ENCODE results near the gene MIGA2.
"Not testable (repeated sequence)": the region's sequence is repeated elsewhere in the genome, so short reads cannot be mapped to it uniquely, and the experiment has no call there.

MIGA2 gene

GRCh38 chr9:129021091-129021490 lies 15.3 kb upstream of the MIGA2 start:
- H3K9ac ChIP-seq (ENCODE audit: low read depth, low read length) = no peak overlapping the region
- peaks cover 9% of the 10 kb centered on the region; the same call in 1 of the 2 replicates for H3K4me1 ChIP-seq (ENCODE audit: insufficient read depth, low read length)
- H3K9me3 ChIP-seq (ENCODE audit: control insufficient read depth, insufficient read depth, low read length) = no peaks in the 10 kb centered on the region
- no peaks in the 10 kb centered on the region for H3K36me3 ChIP-seq (ENCODE audit: insufficient read depth, low read length)

GRCh38 chr9:129022037-129022436 lies 14.4 kb upstream of the MIGA2 start:
- H3K36me3 ChIP-seq (ENCODE audit: insufficient read depth, low read length) = no peaks in the 10 kb centered on the region
- peaks cover 9% of the 10 kb centered on the region; the same call in 1 of the 2 replicates for H3K4me1 ChIP-seq (ENCODE audit: insufficient read depth, low read length)
- no peak overlapping the region for H3K9ac ChIP-seq (ENCODE audit: low read depth, low read length)
- H3K9me3 ChIP-seq (ENCODE audit: control insufficient read depth, insufficient read depth, low read length) = no peaks in the 10 kb centered on the region

GRCh38 chr9:129023036-129023907 lies 13.2 kb upstream of the MIGA2 start:
- no peak overlapping the region for H3K9ac ChIP-seq (ENCODE audit: low read depth, low read length)
- no peaks in the 10 kb centered on the region for H3K36me3 ChIP-seq (ENCODE audit: insufficient read depth, low read length)
- H3K9me3 ChIP-seq (ENCODE audit: control insufficient read depth, insufficient read depth, low read length) = no peaks in the 10 kb centered on the region
- H3K4me1 ChIP-seq (ENCODE audit: insufficient read depth, low read length) = peaks cover 11% of the 10 kb centered on the region; the same call in 1 of the 2 replicates

- Histone ChIP-seq H3K9me3 (ENCODE audit: control insufficient read depth, insufficient read depth, low read length) (no peaks in the 10 kb centered on the region), H3K9ac (ENCODE audit: low read depth, low read length) (no peak overlapping the region), H3K4me1 (ENCODE audit: insufficient read depth, low read length) (peaks cover 11% of the 10 kb centered on the region; the same call in 1 of the 2 replicates), H3K36me3 (ENCODE audit: insufficient read depth, low read length) (no peaks in the 10 kb centered on the region)
Observed at GRCh38 chr9:129023908-129024233, 12.6 kb upstream of the MIGA2 start.

GRCh38 chr9:129026442-129027223 lies 9.8 kb upstream of the MIGA2 start:
- Histone ChIP-seq H3K4me1 (ENCODE audit: insufficient read depth, low read length) (peaks cover 11% of the 10 kb centered on the region; the same call in 1 of the 2 replicates), H3K9me3 (ENCODE audit: control insufficient read depth, insufficient read depth, low read length) (no peaks in the 10 kb centered on the region), H3K36me3 (ENCODE audit: insufficient read depth, low read length) (no peaks in the 10 kb centered on the region), H3K9ac (ENCODE audit: low read depth, low read length) (no peak overlapping the region)

GRCh38 chr9:129027224-129027684 lies 9.2 kb upstream of the MIGA2 start:
- no peaks in the 10 kb centered on the region for H3K9me3 ChIP-seq (ENCODE audit: control insufficient read depth, insufficient read depth, low read length)
- no peaks in the 10 kb centered on the region for H3K36me3 ChIP-seq (ENCODE audit: insufficient read depth, low read length)
- H3K9ac ChIP-seq (ENCODE audit: low read depth, low read length) = peak overlapping the region; percentile 69
- H3K4me1 ChIP-seq (ENCODE audit: insufficient read depth, low read length) = peaks cover 11% of the 10 kb centered on the region; the same call in 1 of the 2 replicates

GRCh38 chr9:129027685-129028191 lies 8.7 kb upstream of the MIGA2 start:
- Histone ChIP-seq H3K4me1 (ENCODE audit: insufficient read depth, low read length) (peaks cover 8% of the 10 kb centered on the region; the same call in 1 of the 2 replicates), H3K36me3 (ENCODE audit: insufficient read depth, low read length) (no peaks in the 10 kb centered on the region), H3K9me3 (ENCODE audit: control insufficient read depth, insufficient read depth, low read length) (no peaks in the 10 kb centered on the region), H3K9ac (ENCODE audit: low read depth, low read length) (peak overlapping the region; percentile 69)

GRCh38 chr9:129028192-129028966 lies 8.0 kb upstream of the MIGA2 start, which contains the start of gene SH3GLB2:
TSS of gene SH3GLB2 (minus strand) at chr9:129028331. CDS start at chr9:129028154, 177 bp downstream.
- Histone ChIP-seq H3K9ac (ENCODE audit: low read depth, low read length) (peak within 1 kb of the TSS; percentile 69), H3K9me3 (ENCODE audit: control insufficient read depth, insufficient read depth, low read length) (no peaks in the 10 kb centered on the region), H3K4me1 (ENCODE audit: insufficient read depth, low read length) (peaks cover 2% of the 10 kb centered on the region; the same call in 1 of the 2 replicates), H3K36me3 (ENCODE audit: insufficient read depth, low read length) (no peaks in the 10 kb centered on the region)

GRCh38 chr9:129030191-129030590 lies 6.2 kb upstream of the MIGA2 start:
- H3K36me3 ChIP-seq (ENCODE audit: insufficient read depth, low read length) = no peaks in the 10 kb centered on the region
- peaks cover 2% of the 10 kb centered on the region; the same call in 1 of the 2 replicates for H3K4me1 ChIP-seq (ENCODE audit: insufficient read depth, low read length)

GRCh38 chr9:129031514-129031913 lies 4.9 kb upstream of the MIGA2 start:
- Histone ChIP-seq H3K9me3 (ENCODE audit: control insufficient read depth, insufficient read depth, low read length) (no peaks in the 10 kb centered on the region), H3K36me3 (ENCODE audit: insufficient read depth, low read length) (no peaks in the 10 kb centered on the region), H3K9ac (ENCODE audit: low read depth, low read length) (no peak overlapping the region), H3K4me1 (ENCODE audit: insufficient read depth, low read length) (peaks cover 2% of the 10 kb centered on the region; the same call in 1 of the 2 replicates)

More at GRCh38 chr9:129030191-129030590, 6.2 kb upstream of the MIGA2 start:
- no peak overlapping the region for H3K9ac ChIP-seq (ENCODE audit: low read depth, low read length)
- H3K9me3 ChIP-seq (ENCODE audit: control insufficient read depth, insufficient read depth, low read length) = no peaks in the 10 kb centered on the region

- no peaks in the 10 kb centered on the region for H3K9me3 ChIP-seq (ENCODE audit: control insufficient read depth, insufficient read depth, low read length)
- H3K9ac ChIP-seq (ENCODE audit: low read depth, low read length) = no peak overlapping the region
- H3K4me1 ChIP-seq (ENCODE audit: insufficient read depth, low read length) = peaks cover 2% of the 10 kb centered on the region; the same call in 1 of the 2 replicates
Observed at GRCh38 chr9:129032541-129033159, 3.8 kb upstream of the MIGA2 start.

GRCh38 chr9:129033216-129033615 lies 3.2 kb upstream of the MIGA2 start:
- H3K4me1 ChIP-seq (ENCODE audit: insufficient read depth, low read length) = peaks cover 3% of the 10 kb centered on the region; the same call in 1 of the 2 replicates
- no peaks in the 10 kb centered on the region for H3K9me3 ChIP-seq (ENCODE audit: control insufficient read depth, insufficient read depth, low read length)
- H3K9ac ChIP-seq (ENCODE audit: low read depth, low read length) = no peak overlapping the region
- no peaks in the 10 kb centered on the region for H3K36me3 ChIP-seq (ENCODE audit: insufficient read depth, low read length)

More at GRCh38 chr9:129032541-129033159, 3.8 kb upstream of the MIGA2 start:
- H3K36me3 ChIP-seq (ENCODE audit: insufficient read depth, low read length) = no peaks in the 10 kb centered on the region

- not testable (repeated sequence) for H3K4me1 ChIP-seq (ENCODE audit: insufficient read depth, low read length); H3K9me3 ChIP-seq (ENCODE audit: control insufficient read depth, insufficient read depth, low read length); H3K36me3 ChIP-seq (ENCODE audit: insufficient read depth, low read length)
- peak overlapping the region; percentile 50 for H3K9ac ChIP-seq (ENCODE audit: low read depth, low read length)
Observed at GRCh38 chr9:129035838-129036237, 588 bp upstream of the MIGA2 start.
